ENCODE results near the gene NUF2. TPM values are rescaled to one million over a fixed set of nuclear protein-coding genes. Genes with fewer than 3 reads are reported as not detected.
"Not testable (repeated sequence)": the region's sequence is repeated elsewhere in the genome, so short reads cannot be mapped to it uniquely, and the experiment has no call there.

Gene NUF2
- total and polyA plus RNA-seq, 4 donors, result 0.80 to 31.6 (median 1.0) TPM; not detected in 1

DNA sequence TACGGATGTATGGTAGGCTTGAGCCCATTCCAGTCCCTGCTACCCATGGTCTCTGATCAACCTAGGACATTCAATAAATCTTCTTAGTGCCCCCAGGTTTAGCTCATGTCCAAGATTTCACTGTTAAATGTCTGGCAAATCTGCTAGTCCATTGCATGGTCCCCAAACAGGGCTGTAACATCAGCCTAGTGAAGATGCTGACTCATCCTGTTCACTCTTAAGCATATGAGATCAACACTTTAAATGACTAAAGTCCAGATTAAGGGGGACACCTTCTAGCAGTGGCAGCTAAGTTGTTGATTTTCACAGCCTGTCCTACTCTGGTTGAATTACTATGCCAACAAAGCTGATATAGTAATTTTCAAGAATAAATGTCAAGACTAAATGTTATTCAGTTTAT lies 46.5 kb upstream of the NUF2 start:
- TF ChIP-seq FOXA1 (IDR thresholded peaks at IDR 0.05), result no peak
- TF ChIP-seq RXRA (IDR thresholded peaks at IDR 0.05), result no peak
- TF ChIP-seq HNF4A (conservative IDR thresholded peaks at IDR 0.05), result no peak
- TF ChIP-seq, protein P1, sequence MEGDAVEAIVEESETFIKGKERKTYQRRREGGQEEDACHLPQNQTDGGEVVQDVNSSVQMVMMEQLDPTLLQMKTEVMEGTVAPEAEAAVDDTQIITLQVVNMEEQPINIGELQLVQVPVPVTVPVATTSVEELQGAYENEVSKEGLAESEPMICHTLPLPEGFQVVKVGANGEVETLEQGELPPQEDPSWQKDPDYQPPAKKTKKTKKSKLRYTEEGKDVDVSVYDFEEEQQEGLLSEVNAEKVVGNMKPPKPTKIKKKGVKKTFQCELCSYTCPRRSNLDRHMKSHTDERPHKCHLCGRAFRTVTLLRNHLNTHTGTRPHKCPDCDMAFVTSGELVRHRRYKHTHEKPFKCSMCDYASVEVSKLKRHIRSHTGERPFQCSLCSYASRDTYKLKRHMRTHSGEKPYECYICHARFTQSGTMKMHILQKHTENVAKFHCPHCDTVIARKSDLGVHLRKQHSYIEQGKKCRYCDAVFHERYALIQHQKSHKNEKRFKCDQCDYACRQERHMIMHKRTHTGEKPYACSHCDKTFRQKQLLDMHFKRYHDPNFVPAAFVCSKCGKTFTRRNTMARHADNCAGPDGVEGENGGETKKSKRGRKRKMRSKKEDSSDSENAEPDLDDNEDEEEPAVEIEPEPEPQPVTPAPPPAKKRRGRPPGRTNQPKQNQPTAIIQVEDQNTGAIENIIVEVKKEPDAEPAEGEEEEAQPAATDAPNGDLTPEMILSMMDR (IDR thresholded peaks at IDR 0.05; ENCODE audit: low read depth, low read length, missing input control), result no peak
- TF ChIP-seq, protein P2, sequence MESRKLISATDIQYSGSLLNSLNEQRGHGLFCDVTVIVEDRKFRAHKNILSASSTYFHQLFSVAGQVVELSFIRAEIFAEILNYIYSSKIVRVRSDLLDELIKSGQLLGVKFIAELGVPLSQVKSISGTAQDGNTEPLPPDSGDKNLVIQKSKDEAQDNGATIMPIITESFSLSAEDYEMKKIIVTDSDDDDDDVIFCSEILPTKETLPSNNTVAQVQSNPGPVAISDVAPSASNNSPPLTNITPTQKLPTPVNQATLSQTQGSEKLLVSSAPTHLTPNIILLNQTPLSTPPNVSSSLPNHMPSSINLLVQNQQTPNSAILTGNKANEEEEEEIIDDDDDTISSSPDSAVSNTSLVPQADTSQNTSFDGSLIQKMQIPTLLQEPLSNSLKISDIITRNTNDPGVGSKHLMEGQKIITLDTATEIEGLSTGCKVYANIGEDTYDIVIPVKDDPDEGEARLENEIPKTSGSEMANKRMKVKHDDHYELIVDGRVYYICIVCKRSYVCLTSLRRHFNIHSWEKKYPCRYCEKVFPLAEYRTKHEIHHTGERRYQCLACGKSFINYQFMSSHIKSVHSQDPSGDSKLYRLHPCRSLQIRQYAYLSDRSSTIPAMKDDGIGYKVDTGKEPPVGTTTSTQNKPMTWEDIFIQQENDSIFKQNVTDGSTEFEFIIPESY (IDR thresholded peaks at IDR 0.05), result no peak
- H3K27me3 ChIP-seq (ENCODE audit: control insufficient read depth in 4 of 4, insufficient read depth in 4 of 4, low read length in 3 of 4), result no peaks in the 10 kb centered on the region
- no peaks in the 10 kb centered on the region for H3K4me1 ChIP-seq (ENCODE audit: control insufficient read depth in 4 of 4, insufficient read depth in 4 of 4, low read length in 3 of 4)
- H3K36me3 ChIP-seq (ENCODE audit: control insufficient read depth in 4 of 4, insufficient read depth in 3 of 4, low read depth in 1 of 4, low read length in 3 of 4), result no peaks in the 10 kb centered on the region
- H3K4me3 ChIP-seq (ENCODE audit: low read depth in 1 of 3, low read length in 3 of 3), result no peak overlapping the region
- H3K27ac ChIP-seq (ENCODE audit: low read depth in 1 of 2, low read length in 2 of 2), result no peak overlapping the region
- 96% methylated on average over 1 of the region's 1 CpG for WGBS
- H3K9ac ChIP-seq (ENCODE audit: low read depth in 1 of 2, low read length in 2 of 2), result no peak overlapping the region
- H3K9me3 ChIP-seq (ENCODE audit: control insufficient read depth in 4 of 4, low read length in 3 of 4), result peaks cover 0 to 2% (median 0%) of the 10 kb centered on the region in 4 donors
- DNase-seq (ENCODE audit: low spot score), result no peak

DNA sequence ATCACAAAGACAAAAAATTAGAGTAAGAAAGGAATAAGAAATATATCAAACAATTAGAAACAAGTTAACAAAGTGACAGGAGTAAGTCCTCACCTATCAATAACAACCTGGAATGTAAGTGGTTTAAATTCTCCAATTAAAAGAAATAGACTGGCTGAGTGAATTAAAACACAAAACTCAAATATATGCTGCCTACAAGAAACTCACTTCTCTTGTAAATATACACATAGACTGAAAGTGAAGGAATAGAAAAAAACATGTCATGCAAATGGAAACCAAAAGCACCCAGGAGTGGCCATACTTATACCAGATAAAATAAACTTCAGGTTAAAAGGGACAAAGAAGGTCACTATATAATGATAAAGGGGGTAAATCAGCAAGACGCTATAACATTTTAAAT lies 43.2 kb upstream of the NUF2 start:
- no peak for DNase-seq (ENCODE audit: low spot score)
- Histone ChIP-seq H3K4me3 (ENCODE audit: low read depth in 1 of 3, low read length in 3 of 3) (no peak overlapping the region), H3K36me3 (ENCODE audit: control insufficient read depth in 4 of 4, insufficient read depth in 3 of 4, low read depth in 1 of 4, low read length in 3 of 4) (no peaks in the 10 kb centered on the region), H3K27ac (ENCODE audit: low read depth in 1 of 2, low read length in 2 of 2) (no peak overlapping the region), H3K27me3 (ENCODE audit: control insufficient read depth in 4 of 4, insufficient read depth in 4 of 4, low read length in 3 of 4) (no peaks in the 10 kb centered on the region), H3K9me3 (ENCODE audit: control insufficient read depth in 4 of 4, low read length in 3 of 4) (peaks cover 0 to 2% (median 0%) of the 10 kb centered on the region in 4 donors), H3K9ac (ENCODE audit: low read depth in 1 of 2, low read length in 2 of 2) (no peak overlapping the region), H3K4me1 (ENCODE audit: control insufficient read depth in 4 of 4, insufficient read depth in 4 of 4, low read length in 3 of 4) (no peaks in the 10 kb centered on the region)
- TF ChIP-seq, protein P2 (IDR thresholded peaks at IDR 0.05), result no peak
- TF ChIP-seq EGR1 (IDR thresholded peaks at IDR 0.05; ENCODE audit: low read depth in 2 of 2) (no peak), JUND (IDR thresholded peaks at IDR 0.05) (no peak), SP1 (IDR thresholded peaks at IDR 0.05) (no peak)
- TF ChIP-seq, protein P3, sequence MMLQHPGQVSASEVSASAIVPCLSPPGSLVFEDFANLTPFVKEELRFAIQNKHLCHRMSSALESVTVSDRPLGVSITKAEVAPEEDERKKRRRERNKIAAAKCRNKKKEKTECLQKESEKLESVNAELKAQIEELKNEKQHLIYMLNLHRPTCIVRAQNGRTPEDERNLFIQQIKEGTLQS (IDR thresholded peaks at IDR 0.05), result no peak
- WGBS, result 93% methylated on average over 1 of the region's 1 CpG

DNA sequence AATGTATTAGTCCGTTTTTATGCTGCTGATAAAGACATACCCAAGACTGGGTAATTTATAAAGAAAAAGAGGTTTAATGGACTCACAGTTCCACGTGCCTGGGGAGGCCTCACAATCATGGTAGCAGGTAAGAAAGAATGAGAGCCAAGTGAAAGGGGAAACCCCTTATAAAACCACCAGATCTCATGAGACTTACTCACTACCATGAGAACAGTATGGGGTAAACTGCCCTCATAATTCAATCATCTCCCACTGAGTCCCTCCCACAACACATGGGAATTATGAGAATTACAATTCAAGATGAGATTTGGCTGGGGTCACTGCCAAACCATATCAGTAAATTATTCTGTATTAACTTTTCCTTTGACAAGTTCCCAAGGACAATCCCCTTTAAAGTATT lies 36.9 kb upstream of the NUF2 start:
- not testable (repeated sequence) for H3K9ac ChIP-seq (ENCODE audit: low read depth in 1 of 2, low read length in 2 of 2); H3K36me3 ChIP-seq (ENCODE audit: control insufficient read depth in 4 of 4, insufficient read depth in 3 of 4, low read depth in 1 of 4, low read length in 3 of 4); H3K4me3 ChIP-seq (ENCODE audit: low read depth in 1 of 3, low read length in 3 of 3); DNase-seq (ENCODE audit: low spot score); H3K27me3 ChIP-seq (ENCODE audit: control insufficient read depth in 4 of 4, insufficient read depth in 4 of 4, low read length in 3 of 4); H3K9me3 ChIP-seq (ENCODE audit: control insufficient read depth in 4 of 4, low read length in 3 of 4); H3K27ac ChIP-seq (ENCODE audit: low read depth in 1 of 2, low read length in 2 of 2); H3K4me1 ChIP-seq (ENCODE audit: control insufficient read depth in 4 of 4, insufficient read depth in 4 of 4, low read length in 3 of 4)
- WGBS, result 88% methylated on average over 2 of the region's 2 CpGs
